Calu3 (cell line): ENCODE measurements around the gene KCNQ5. TPM values are rescaled to one million over a fixed set of nuclear protein-coding genes. Genes with fewer than 3 reads are reported as not detected.

Source experiments
- BruUV-seq: library from RNA; stranded (reverse); fragments of 400-500 nt; replicated peaks from 2 replicates; lab custom pipeline; 2021; lab: Mats Ljungman, UMichigan
- CTCF ChIA-PET: fragments of 300-600 bp; sonication (Branson Sonifier 250); formaldehyde crosslinking; loops from one replicate; lab custom pipeline; 2022; ENCODE audit warnings: antibody characterized with exemption; lab: Charles Lee
- DNase-seq: peaks from one replicate; pipeline ENCODE4 v3.0.0; 2022
- H3K27ac Mint-ChIP-seq: one replicate; pipeline ENCODE4 v1.8.0; 2022; ENCODE audit warnings: mixed read lengths; ENCODE audit not compliant: unreplicated experiment
- H3K27me3 Mint-ChIP-seq: one replicate; pipeline ENCODE4 v1.8.0; 2022; ENCODE audit warnings: mixed read lengths; ENCODE audit not compliant: unreplicated experiment
- H3K36me3 Mint-ChIP-seq: one replicate; pipeline ENCODE4 v1.8.0; 2022; ENCODE audit warnings: mild to moderate bottlenecking, moderate library complexity, mixed read lengths; ENCODE audit not compliant: insufficient read depth, unreplicated experiment
- H3K4me1 Mint-ChIP-seq: one replicate; pipeline ENCODE4 v1.8.0; 2022; ENCODE audit warnings: mild to moderate bottlenecking, low read depth, mixed read lengths; ENCODE audit not compliant: unreplicated experiment
- H3K4me3 Mint-ChIP-seq: one replicate; pipeline ENCODE4 v1.8.0; 2022; ENCODE audit warnings: mild to moderate bottlenecking, low read depth, moderate library complexity, mixed read lengths; ENCODE audit not compliant: unreplicated experiment
- H3K9me3 Mint-ChIP-seq: one replicate; pipeline ENCODE4 v1.8.0; 2022; ENCODE audit warnings: low read depth, mixed read lengths; ENCODE audit not compliant: unreplicated experiment
- intact Hi-C: fragments of 100-400 bp; cut with micrococcal nuclease; formaldehyde crosslinking; loops from one replicate; pipeline ENCODE4 v1.10.0; 2022; ENCODE audit not compliant: unreplicated experiment
- total RNA-seq: library from RNA; stranded (reverse); gene quantifications from 2 replicates; pipeline ENCODE4 v1.2.3, GENCODE V29; 2022
- TF ChIP-seq, protein P1 (sequence below): fragments of 200-600 bp; IDR thresholded peaks from one replicate; pipeline ENCODE4 v1.8.0; 2022; ENCODE audit warnings: antibody characterized with exemption; ENCODE audit not compliant: unreplicated experiment

Gene KCNQ5
- total RNA-seq, 1 experiment from 2014 or later = not detected

DNA sequence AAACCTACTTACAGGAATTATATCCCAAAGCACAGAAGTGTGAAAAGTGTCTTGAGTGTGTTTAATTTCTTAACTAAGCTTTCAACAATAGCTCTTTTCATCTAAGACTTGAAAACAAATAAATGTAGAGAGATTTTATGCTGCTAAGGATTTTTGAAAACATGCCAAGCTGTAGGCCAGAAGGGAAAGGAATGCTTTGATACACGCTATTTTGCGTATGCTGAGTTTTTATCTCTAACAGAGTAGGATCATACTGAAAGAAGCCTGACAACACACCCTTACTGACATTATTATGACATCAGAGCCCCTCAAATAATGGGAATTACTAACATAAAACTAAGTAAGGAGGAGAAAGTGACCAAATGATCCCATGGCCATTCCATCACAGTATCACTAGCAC is 338.0 kb downstream of the KCNQ5 start:
- no peaks in the 10 kb centered on the region for H3K9me3 Mint-ChIP-seq
- no peak for DNase-seq
- BruUV-seq = no TSS peak
- no peak overlapping the region for H3K4me3 Mint-ChIP-seq
- peaks cover 23% of the 10 kb centered on the region for H3K4me1 Mint-ChIP-seq
- intact Hi-C loops = loop anchor here (10.0 kb wide), 2 partner anchors 165 to 335 kb away; partner anchors contain the start of gene KCNQ5
- H3K27me3 Mint-ChIP-seq = no peaks in the 10 kb centered on the region
- CTCF ChIA-PET = interaction anchor here (0.6 kb wide), 2 partner anchors 394 to 587 kb away, joined by 4 to 9 read pairs; no protein-coding TSS in a partner anchor
- TF ChIP-seq, protein P1, sequence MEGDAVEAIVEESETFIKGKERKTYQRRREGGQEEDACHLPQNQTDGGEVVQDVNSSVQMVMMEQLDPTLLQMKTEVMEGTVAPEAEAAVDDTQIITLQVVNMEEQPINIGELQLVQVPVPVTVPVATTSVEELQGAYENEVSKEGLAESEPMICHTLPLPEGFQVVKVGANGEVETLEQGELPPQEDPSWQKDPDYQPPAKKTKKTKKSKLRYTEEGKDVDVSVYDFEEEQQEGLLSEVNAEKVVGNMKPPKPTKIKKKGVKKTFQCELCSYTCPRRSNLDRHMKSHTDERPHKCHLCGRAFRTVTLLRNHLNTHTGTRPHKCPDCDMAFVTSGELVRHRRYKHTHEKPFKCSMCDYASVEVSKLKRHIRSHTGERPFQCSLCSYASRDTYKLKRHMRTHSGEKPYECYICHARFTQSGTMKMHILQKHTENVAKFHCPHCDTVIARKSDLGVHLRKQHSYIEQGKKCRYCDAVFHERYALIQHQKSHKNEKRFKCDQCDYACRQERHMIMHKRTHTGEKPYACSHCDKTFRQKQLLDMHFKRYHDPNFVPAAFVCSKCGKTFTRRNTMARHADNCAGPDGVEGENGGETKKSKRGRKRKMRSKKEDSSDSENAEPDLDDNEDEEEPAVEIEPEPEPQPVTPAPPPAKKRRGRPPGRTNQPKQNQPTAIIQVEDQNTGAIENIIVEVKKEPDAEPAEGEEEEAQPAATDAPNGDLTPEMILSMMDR = no peak
- no peak overlapping the region for H3K27ac Mint-ChIP-seq
- H3K36me3 Mint-ChIP-seq = no peaks in the 10 kb centered on the region

- DNase-seq = no peak
- no peak overlapping the region for H3K4me3 Mint-ChIP-seq
- peaks cover 22% of the 10 kb centered on the region for H3K4me1 Mint-ChIP-seq
- TF ChIP-seq, protein P1 = no peak
- H3K27me3 Mint-ChIP-seq = no peaks in the 10 kb centered on the region
- H3K36me3 Mint-ChIP-seq = no peaks in the 10 kb centered on the region
- CTCF ChIA-PET = interaction anchor here (0.8 kb wide), 1 partner anchor 11 kb away, joined by 4 read pairs; no protein-coding TSS in a partner anchor
- no peak overlapping the region for H3K27ac Mint-ChIP-seq
- H3K9me3 Mint-ChIP-seq = no peaks in the 10 kb centered on the region
- BruUV-seq = no TSS peak
- intact Hi-C loops = no loop called here
Measured at GRCh38 chr6:72963946-72964345, 342.1 kb downstream of the KCNQ5 start.

- no TSS peak for BruUV-seq
- TF ChIP-seq, protein P1 = no peak
- no peak for DNase-seq
- H3K27ac Mint-ChIP-seq = no peak overlapping the region
- H3K4me1 Mint-ChIP-seq = peaks cover 24% of the 10 kb centered on the region
- H3K4me3 Mint-ChIP-seq = no peak overlapping the region
- no peaks in the 10 kb centered on the region for H3K27me3 Mint-ChIP-seq
- CTCF ChIA-PET = no interaction called here
- H3K9me3 Mint-ChIP-seq = no peaks in the 10 kb centered on the region
- intact Hi-C loops = no loop called here
- H3K36me3 Mint-ChIP-seq = no peaks in the 10 kb centered on the region
Measured at GRCh38 chr6:72966628-72967280, 344.9 kb downstream of the KCNQ5 start.

DNA sequence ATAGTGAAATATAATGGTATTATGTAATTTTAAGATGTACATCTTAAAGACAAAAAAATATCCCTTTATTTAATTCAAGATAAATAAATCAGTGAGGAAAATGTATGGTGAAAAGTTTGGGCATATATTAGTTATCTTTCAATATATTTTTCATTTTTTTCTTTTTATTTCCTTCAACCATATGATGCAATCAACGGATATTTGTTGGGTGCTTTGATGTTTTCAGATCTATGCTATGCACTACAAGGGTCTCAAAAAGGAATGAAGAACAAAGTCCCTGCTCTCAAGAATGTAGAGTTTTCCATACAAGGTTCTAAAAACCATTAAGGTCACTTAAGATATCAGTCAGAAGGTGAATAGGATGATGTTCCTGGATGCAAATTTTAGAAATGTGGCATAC is 345.5 kb downstream of the KCNQ5 start:
- H3K4me1 Mint-ChIP-seq = peaks cover 24% of the 10 kb centered on the region
- no peaks in the 10 kb centered on the region for H3K9me3 Mint-ChIP-seq
- no peak overlapping the region for H3K4me3 Mint-ChIP-seq
- TF ChIP-seq, protein P1 = no peak
- intact Hi-C loops = no loop called here
- no peak for DNase-seq
- H3K27me3 Mint-ChIP-seq = no peaks in the 10 kb centered on the region
- CTCF ChIA-PET = no interaction called here
- BruUV-seq = no TSS peak
- no peaks in the 10 kb centered on the region for H3K36me3 Mint-ChIP-seq
- H3K27ac Mint-ChIP-seq = no peak overlapping the region
